Ovary (tissue), 9 donors: ENCODE results near the gene PTPRN2. TPM values are rescaled to one million over a fixed set of nuclear protein-coding genes. Genes with fewer than 3 reads are reported as not detected.

Experiments
- DNase-seq, 5 donors: peaks; one replicate each; pipeline ENCODE4 v3.0.0-alpha.2; 2019 to 2020
- H3K27ac ChIP-seq, 2 donors: fragments of 200-600 bp; one replicate each; pipeline versions ENCODE4 v1.5.1 to v1.8.0; 2019 to 2022
- H3K27me3 ChIP-seq: fragments of 200-600 bp; one replicate; pipeline ENCODE4 v1.8.0; 2022
- H3K36me3 ChIP-seq: fragments of 200-600 bp; sonication (generic); one replicate; pipeline ENCODE4 v1.5.1; 2019
- H3K4me1 ChIP-seq: one replicate; pipeline ENCODE4 v1.8.1; 2013; ENCODE audit warnings: mild to moderate bottlenecking, moderate library complexity; ENCODE audit not compliant: insufficient read depth
- H3K4me3 ChIP-seq: fragments of 200-600 bp; sonication (generic); one replicate; pipeline ENCODE4 v1.5.1; 2017
- H3K9me3 ChIP-seq, 2 donors: fragments of 200-600 bp in 1 of 2; sonication (generic) in 1 of 2; one replicate each; pipeline versions ENCODE4 v1.5.1 to v1.8.1; 2013 to 2019; ENCODE audit warnings: mild to moderate bottlenecking in 1 of 2, moderate library complexity in 1 of 2
- CTCF ChIP-seq, 3 donors: fragments of 450-650 bp in 2 of 3; fragments of 200-600 bp in 1 of 3; IDR thresholded peaks; one replicate each; pipeline versions ENCODE4 v1.5.1 to v1.8.0; 2016 to 2022; ENCODE audit warnings: antibody characterized with exemption in 3 of 3, mild to moderate bottlenecking in 1 of 3
- EP300 ChIP-seq: sonication (generic); formaldehyde crosslinking; IDR thresholded peaks from one replicate; pipeline ENCODE4 v1.6.1; 2017; ENCODE audit warnings: antibody characterized with exemption
- POLR2A ChIP-seq: fragments of 450-650 bp; IDR thresholded peaks from one replicate; pipeline ENCODE4 v1.6.1; 2017; ENCODE audit warnings: antibody characterized with exemption, mild to moderate bottlenecking, moderate library complexity
- WGBS, 3 donors: extraction: QIAGEN DNeasy Blood & Tissue Kit in 1 of 3; methylation state at CpG; one replicate each; pipeline versions ENCODE4 v1.1.5 to v1.1.7; 2013 to 2017; 5-methylcytosine and 5-hydroxymethylcytosine counted together
- intact Hi-C, 4 donors: fragments of 100-400 bp; cut with DNase I; formaldehyde crosslinking; loops; one replicate each; pipeline versions ENCODE4 v1.11.0 to v1.15.1; 2022 to 2023
- polyA plus RNA-seq, 2 donors: library from polyadenylated mRNA; stranded (reverse); fragments of 200-250 nt in 1 of 2; fragments of 350-450 nt in 1 of 2; fragmentation: Illumina TruSeq in 1 of 2; extraction: RNeasy Lipid Tissue Mini Kit (QIAGEN cat#74804) in 1 of 2; gene quantifications; one replicate each; pipeline ENCODE4 v1.2.3, GENCODE V29; 2013 to 2014
- total RNA-seq, 7 donors: library from RNA; depleted of rRNA in 2 of 7; stranded (reverse); fragments of >200 nt in 2 of 7; fragmentation: NEBNext Ultra II Directional in 3 of 7; extraction: Animal tissue kit (Norgen Biotek cat#: 25700) in 3 of 7; gene quantifications; one replicate each; pipeline versions ENCODE4 v1.1.0 to v1.2.4, GENCODE V29; 2016 to 2023
- donor health status: DM: no; HTN: no; CAD: no; lungs with moderate emphysema.
- donor health status: DM: no; HTN: no; CAD: no.
- donor health status: Bipolar disorder and iron deficiency.
- donor health status: DM: yes; HTN: yes; CAD: no.
- donor health status: DM: no; HTN: no; CAD: no.
- donor health status: DM: yes; HTN: yes; CAD: no.

PTPRN2 gene
- total and polyA plus RNA-seq, 9 donors, result 3.5 to 11.1 (median 5.9) TPM

GRCh38 chr7:158561659-158562058 lies 26.0 kb downstream of the PTPRN2 start:
- WGBS, 3 donors, result 84 to 88% (median 85%) methylated on average over 7 of the region's 7 CpGs
- H3K36me3 ChIP-seq, result no peaks in the 10 kb centered on the region
- TF ChIP-seq CTCF (IDR thresholded peaks at IDR 0.05) (no peak), EP300 (no peak), POLR2A (no peak)
- H3K4me3 ChIP-seq, result no peak overlapping the region
- no peaks in the 10 kb centered on the region for H3K27me3 ChIP-seq
- H3K4me1 ChIP-seq, result no peaks in the 10 kb centered on the region
- no peak for DNase-seq
- no peaks in the 10 kb centered on the region for H3K9me3 ChIP-seq
- H3K27ac ChIP-seq, result no peak overlapping the region
- intact Hi-C loops, result no loop called here

DNA sequence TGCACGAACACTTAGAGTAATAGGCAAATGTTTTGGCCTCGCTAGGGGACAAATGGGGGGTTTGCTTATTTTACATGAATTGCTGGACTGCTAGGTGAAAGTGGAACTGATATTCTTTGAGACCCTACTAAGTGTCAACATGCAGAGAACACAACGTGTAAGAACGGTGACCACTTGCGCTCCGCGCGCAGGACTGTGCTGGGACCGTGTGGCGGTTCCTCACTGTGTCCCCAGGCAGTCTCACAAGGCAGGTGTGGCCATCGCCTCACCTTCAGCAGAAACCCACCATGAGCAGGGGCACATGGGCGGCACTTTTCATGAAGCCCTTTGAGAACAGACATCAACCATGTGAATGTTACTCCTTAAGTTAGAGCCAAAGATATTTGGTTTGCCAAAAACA lies 27.2 kb downstream of the PTPRN2 start:
- H3K9me3 ChIP-seq, result no peaks in the 10 kb centered on the region
- H3K4me3 ChIP-seq, result no peak overlapping the region
- H3K27ac ChIP-seq, result no peak overlapping the region
- DNase-seq, result no peak
- intact Hi-C loops, result no loop called here
- no peaks in the 10 kb centered on the region for H3K4me1 ChIP-seq
- TF ChIP-seq CTCF (IDR thresholded peaks at IDR 0.05) (no peak), POLR2A (no peak), EP300 (no peak)
- no peaks in the 10 kb centered on the region for H3K36me3 ChIP-seq
- 93 to 96% (median 95%) methylated on average over 12 of the region's 12 CpGs for WGBS, 3 donors
- H3K27me3 ChIP-seq, result no peaks in the 10 kb centered on the region

GRCh38 chr7:158559356-158559755 lies 28.3 kb downstream of the PTPRN2 start:
- TF ChIP-seq POLR2A, result no peak
- no peak for TF ChIP-seq EP300
- TF ChIP-seq CTCF (IDR thresholded peaks at IDR 0.05), result no peak
- intact Hi-C loops, result no loop called here
- H3K36me3 ChIP-seq, result no peaks in the 10 kb centered on the region
- H3K4me3 ChIP-seq, result no peak overlapping the region
- H3K27ac ChIP-seq, result no peak overlapping the region
- WGBS, 3 donors, result 75 to 83% (median 80%) methylated on average over 6 of the region's 6 CpGs
- H3K9me3 ChIP-seq, result no peaks in the 10 kb centered on the region
- DNase-seq, result no peak
- H3K27me3 ChIP-seq, result no peaks in the 10 kb centered on the region
- no peaks in the 10 kb centered on the region for H3K4me1 ChIP-seq

- Histone ChIP-seq H3K27ac (no peak overlapping the region), H3K4me3 (no peak overlapping the region), H3K9me3 (no peaks in the 10 kb centered on the region), H3K36me3 (no peaks in the 10 kb centered on the region), H3K27me3 (no peaks in the 10 kb centered on the region), H3K4me1 (no peaks in the 10 kb centered on the region)
- no peak for DNase-seq
- intact Hi-C loops, result no loop called here
- WGBS, 3 donors, result 45 to 58% (median 51%) methylated on average over 3 of the region's 3 CpGs
- TF ChIP-seq EP300, result no peak
- no peak for TF ChIP-seq CTCF (IDR thresholded peaks at IDR 0.05)
- no peak for TF ChIP-seq POLR2A
Observed at GRCh38 chr7:158558816-158559215, 28.8 kb downstream of the PTPRN2 start.

GRCh38 chr7:158557441-158557755 lies 30.2 kb downstream of the PTPRN2 start:
- DNase-seq, result no peak
- Histone ChIP-seq H3K4me3 (no peak overlapping the region), H3K27ac (no peak overlapping the region), H3K36me3 (no peaks in the 10 kb centered on the region), H3K9me3 (no peaks in the 10 kb centered on the region), H3K27me3 (no peaks in the 10 kb centered on the region), H3K4me1 (no peaks in the 10 kb centered on the region)
- intact Hi-C loops, result no loop called here
- 91 to 94% (median 91%) methylated on average over 9 of the region's 9 CpGs for WGBS, 3 donors
- TF ChIP-seq EP300 (no peak), CTCF (IDR thresholded peaks at IDR 0.05) (no peak), POLR2A (no peak)
